K562 (cell line): ENCODE measurements around the gene BTBD18. TPM values are rescaled to one million over a fixed set of nuclear protein-coding genes. Genes with fewer than 3 reads are reported as not detected.

Experiments used
- ATAC-seq: fragments of 200-7000 bp; cut with Tn5 transposase; 3 replicates; pipeline ENCODE4 v1.9.1; 2020; ENCODE audit warnings: moderate library complexity
- BruUV-seq: library from RNA; stranded (reverse); fragments of 400-500 nt; replicated peaks from 2 replicates; lab custom pipeline; 2021; lab: Mats Ljungman, UMichigan
- CTCF ChIA-PET: fragments of 300-600 bp; formaldehyde crosslinking; extraction: SDS; loops from one replicate; lab custom pipeline; 2021; ENCODE audit warnings: low intra/inter-chr PET ratio; lab: Yijun Ruan, JAX
- POLR2A ChIA-PET: fragments of 300-600, 350-650 bp; sonication (Branson Sonifier 250); formaldehyde crosslinking; extraction: SDS; loops from one replicate; lab custom pipeline; 2021; ENCODE audit warnings: antibody characterized with exemption, inconsistent platforms; lab: Yijun Ruan, JAX
- DNase-seq, 4 experiments: peaks; one replicate each; pipeline versions ENCODE4 v3.0.0 to v3.0.0-alpha.2; 2011 to 2018; ENCODE audit warnings: low spot score in 3 of 4, mixed read lengths in 3 of 4; ENCODE audit errors: extremely low read depth in 1 of 4
- FAIRE-seq: peaks from 2 replicates; lab custom pipeline; 2011; peaks lifted over from hg19 to GRCh38; lab: Jason Lieb, UNC
- H2AFZ ChIP-seq: 2 replicates; pipeline ENCODE4 v1.6.0; 2011; ENCODE audit warnings: low read depth, low read length, control low read depth, inconsistent platforms
- H3K27ac ChIP-seq: fragments of 200-600 bp; 3 replicates; pipeline ENCODE4 v1.8.0; 2011; ENCODE audit warnings: low read depth, mild to moderate bottlenecking, control low read depth, inconsistent platforms, low read length, moderate library complexity, mixed read lengths; ENCODE audit errors: extremely low read depth
- H3K27me3 ChIP-seq, 2 experiments: fragments of 300-600 bp in 1 of 2; 2 replicates in 1 of 2; 3 replicates in 1 of 2; pipeline versions ENCODE4 v1.6.0 to v1.8.0; 2011; ENCODE audit warnings: inconsistent platforms in 2 of 2, low read length in 2 of 2, mild to moderate bottlenecking in 1 of 2, mixed read lengths in 1 of 2, moderate library complexity in 1 of 2; ENCODE audit not compliant: control insufficient read depth in 2 of 2, insufficient read depth in 2 of 2
- H3K36me3 ChIP-seq: fragments of 300-600 bp; 3 replicates; pipeline ENCODE4 v1.8.0; 2011; ENCODE audit warnings: mild to moderate bottlenecking, low read length, inconsistent platforms; ENCODE audit not compliant: control insufficient read depth, insufficient read depth
- H3K4me1 ChIP-seq, 2 experiments: fragments of 200-600 bp in 1 of 2; replicated peaks in 1 of 2; 2 replicates in 1 of 2; 3 replicates in 1 of 2; pipeline versions ENCODE4 v1.5.1 to v1.8.0; 2011; ENCODE audit warnings: inconsistent platforms in 2 of 2, low read length in 2 of 2, mild to moderate bottlenecking in 1 of 2, mixed read lengths in 1 of 2, moderate library complexity in 1 of 2; ENCODE audit not compliant: control insufficient read depth in 2 of 2, insufficient read depth in 2 of 2
- H3K4me2 ChIP-seq: 2 replicates; pipeline ENCODE4 v1.6.1; 2011; ENCODE audit warnings: low read length, control low read depth, inconsistent platforms, mixed read lengths; ENCODE audit not compliant: insufficient read depth
- H3K4me3 ChIP-seq: fragments of 200-600 bp; sonication (generic), shearing (Covaris generic); 2 replicates; pipeline ENCODE4 v1.5.1; 2016; ENCODE audit warnings: control low read depth, inconsistent platforms
- H3K79me2 ChIP-seq: fragments of 200-600 bp; 3 replicates; pipeline ENCODE4 v1.8.0; 2011; ENCODE audit warnings: low read length, inconsistent platforms; ENCODE audit not compliant: control insufficient read depth, insufficient read depth
- H3K9ac ChIP-seq, 2 experiments: 2 replicates each; pipeline versions ENCODE4 v1.6.0 to v1.6.1; 2011; ENCODE audit warnings: low read depth in 2 of 2, low read length in 2 of 2, control low read depth in 1 of 2, inconsistent platforms in 1 of 2, mild to moderate bottlenecking in 1 of 2, mixed read lengths in 1 of 2; ENCODE audit not compliant: insufficient read depth in 1 of 2
- H3K9me1 ChIP-seq: one replicate; pipeline ENCODE4 v1.6.0; 2011; ENCODE audit warnings: inconsistent platforms, mild to moderate bottlenecking, low read length, moderate library complexity; ENCODE audit not compliant: control insufficient read depth, insufficient read depth
- H3K9me3 ChIP-seq: replicated peaks from 2 replicates; pipeline ENCODE4 v1.5.1; 2011; ENCODE audit warnings: low read depth, low read length, inconsistent platforms; ENCODE audit not compliant: control insufficient read depth, insufficient read depth
- H4K20me1 ChIP-seq: replicated peaks from 2 replicates; pipeline ENCODE4 v1.6.1; 2011; ENCODE audit warnings: low read length, inconsistent platforms, mixed read lengths; ENCODE audit not compliant: control insufficient read depth, insufficient read depth
- CBX2 ChIP-seq: fragments of 200-600 bp; sonication (generic); IDR thresholded peaks from one replicate; pipeline ENCODE4 v1.6.1; 2012; ENCODE audit warnings: mild to moderate bottlenecking, low read length, inconsistent platforms; ENCODE audit not compliant: insufficient read depth, poor library complexity, severe bottlenecking
- GATAD2A ChIP-seq: fragments of 450-650 bp; IDR thresholded peaks from 2 replicates; pipeline ENCODE4 v1.6.1; 2017
- HMGXB4 ChIP-seq: sonication (generic); formaldehyde crosslinking; IDR thresholded peaks from 2 replicates; pipeline ENCODE4 v1.8.1; 2023; ENCODE audit warnings: mild to moderate bottlenecking, missing genetic modification reagents
- KDM1A ChIP-seq, 2 experiments: fragments of 450-650 bp; IDR thresholded peaks; 2 replicates each; pipeline ENCODE4 v1.6.1; 2016; ENCODE audit warnings: mild to moderate bottlenecking in 2 of 2
- KLF1 ChIP-seq: fragments of 450-650 bp; IDR thresholded peaks from 2 replicates; pipeline ENCODE4 v1.6.1; 2016; ENCODE audit warnings: missing genetic modification characterization, missing compliant biosample characterization
- MCM2 ChIP-seq: fragments of 450-650 bp; IDR thresholded peaks from 2 replicates; pipeline ENCODE4 v1.6.1; 2017; ENCODE audit warnings: low read depth, mild to moderate bottlenecking
- NFE2L1 ChIP-seq: fragments of 450-650 bp; IDR thresholded peaks from 2 replicates; pipeline ENCODE4 v1.6.1; 2016; ENCODE audit warnings: missing genetic modification characterization, low read depth, mild to moderate bottlenecking, missing compliant biosample characterization, moderate library complexity, borderline replicate concordance
- STAT5B ChIP-seq: fragments of 250-450 bp; sonication (Bioruptor Pico); IDR thresholded peaks from 2 replicates; pipeline ENCODE4 v1.8.0; 2021; ENCODE audit warnings: mild to moderate bottlenecking, inconsistent platforms
- THRA ChIP-seq: fragments of 450-650 bp; IDR thresholded peaks from 2 replicates; pipeline ENCODE4 v1.6.1; 2017; ENCODE audit warnings: mild to moderate bottlenecking, moderate library complexity
- ZNF24 ChIP-seq: fragments of 450-650 bp; IDR thresholded peaks from 2 replicates; pipeline ENCODE4 v1.6.1; 2016
- ZNF445 ChIP-seq: fragments of 250-450 bp; sonication (Bioruptor Pico); IDR thresholded peaks from 2 replicates; pipeline ENCODE4 v1.4.0; 2020; ENCODE audit warnings: low read depth, mild to moderate bottlenecking, moderate library complexity
- ZNF830 ChIP-seq: fragments of 250-450 bp; sonication (Bioruptor Pico); IDR thresholded peaks from 2 replicates; pipeline ENCODE4 v1.5.0; 2021; ENCODE audit warnings: mild to moderate bottlenecking
- WGBS: fragments of 100-300 bp; shearing (Covaris generic); methylation state at CpG from one replicate; pipeline ENCODE4 v1.1.6; 2016; ENCODE audit warnings: low coverage, mixed read lengths; ENCODE audit not compliant: insufficient coverage; ENCODE audit errors: missing lambda C conversion rate; 5-methylcytosine and 5-hydroxymethylcytosine counted together
- in situ Hi-C: fragments of 300-500 bp; cut with MboI; formaldehyde crosslinking; loops from 4 replicates; pipeline ENCODE4 v1.15.0; 2018; ENCODE audit warnings: inconsistent platforms, mixed read lengths
- intact Hi-C: fragments of 100-400 bp; cut with micrococcal nuclease; formaldehyde crosslinking; loops from 2 replicates; pipeline ENCODE4 v1.14.2; 2022
- polyA plus RNA-seq, 8 experiments: library from polyadenylated mRNA; depleted of rRNA in 4 of 8; stranded (reverse) in 5 of 8; unstranded in 3 of 8; fragments of >200 nt; fragmentation: Nextera tagmentation in 2 of 8; fragmentation: Illumina TruSeq in 1 of 8; extraction: Ambion mirVana in 2 of 8; extraction: Trizol in 1 of 8; gene quantifications; 2 replicates each; pipeline versions ENCODE4 v1.2.1 to v1.2.3, GENCODE V29; 2011 to 2014; ENCODE audit warnings: inconsistent platforms in 1 of 8, missing spikeins in 1 of 8
- total RNA-seq, 7 experiments: library from RNA; depleted of rRNA in 6 of 7; stranded (reverse); fragments of >200 nt in 6 of 7; fragmentation: Illumina TruSeq in 2 of 7; extraction: Trizol in 2 of 7; gene quantifications; 2 replicates each; pipeline versions ENCODE4 v1.2.1 to v1.2.3, GENCODE V29; 2011 to 2021; ENCODE audit warnings: low replicate concordance in 1 of 7
- TF ChIP-seq, protein P1 (sequence below): sonication (generic); formaldehyde crosslinking; IDR thresholded peaks from 2 replicates; pipeline ENCODE4 v1.8.0; 2022; ENCODE audit warnings: mild to moderate bottlenecking, missing genetic modification reagents
- TF ChIP-seq, protein P2 (sequence below): fragments of 250-450 bp; sonication (Bioruptor Pico); IDR thresholded peaks from 2 replicates; pipeline ENCODE4 v1.8.0; 2022; ENCODE audit warnings: moderate library complexity, mild to moderate bottlenecking, inconsistent platforms
- TF ChIP-seq, protein P3 (sequence below), 2 experiments: IDR thresholded peaks in 1 of 2; conservative IDR thresholded peaks in 1 of 2; 2 replicates each; pipeline ENCODE4 v1.6.1; 2016; ENCODE audit warnings: low read depth in 2 of 2, mild to moderate bottlenecking in 1 of 2, missing compliant biosample characterization in 1 of 2, missing genetic modification characterization in 1 of 2, moderate library complexity in 1 of 2

Gene BTBD18
- total and polyA plus RNA-seq, 9 of the 15 experiments (the other 6 are each of a cell fraction or from before 2014, with no cell fraction given): 0.06 TPM; not detected in 8

- no peaks in the 10 kb centered on the region for H3K9me1 ChIP-seq
- DNase-seq (no peak), ATAC-seq (peak; percentile 33; the same call in 2 of the 3 replicates), FAIRE-seq (no peak)
- ChIA-PET POLR2A (interaction anchor here (0.7 to 8.4 kb wide), 4 partner anchors 8 to 104 kb away, joined by 3 to 53 read pairs (median 6); partner anchors contain the start of genes MED19, SELENOH and TMX2), CTCF (no interaction called here)
- H3K27me3 ChIP-seq: no peaks in the 10 kb centered on the region
- H2AFZ ChIP-seq: no peak overlapping the region
- H3K27ac ChIP-seq: peak overlapping the region; percentile 1; the same call in 1 of the 3 replicates
- H3K9ac ChIP-seq: peak overlapping the region in 1 of 2 experiments; percentile 6; a peak in 1 of 4 replicates
- TF ChIP-seq KLF1 (no peak), ZNF445 (CRISPR knock-in tag) (no peak), STAT5B (no peak), NFE2L1 (tag) (no peak), MCM2 (no peak), KDM1A (IDR thresholded peaks at IDR 0.05) (no peak), HMGXB4 (CRISPR knock-in tag) (no peak), THRA (no peak), ZNF24 (no peak), CBX2 (no peak), GATAD2A (no peak), ZNF830 (CRISPR knock-in tag) (no peak)
- TF ChIP-seq, protein P1, sequence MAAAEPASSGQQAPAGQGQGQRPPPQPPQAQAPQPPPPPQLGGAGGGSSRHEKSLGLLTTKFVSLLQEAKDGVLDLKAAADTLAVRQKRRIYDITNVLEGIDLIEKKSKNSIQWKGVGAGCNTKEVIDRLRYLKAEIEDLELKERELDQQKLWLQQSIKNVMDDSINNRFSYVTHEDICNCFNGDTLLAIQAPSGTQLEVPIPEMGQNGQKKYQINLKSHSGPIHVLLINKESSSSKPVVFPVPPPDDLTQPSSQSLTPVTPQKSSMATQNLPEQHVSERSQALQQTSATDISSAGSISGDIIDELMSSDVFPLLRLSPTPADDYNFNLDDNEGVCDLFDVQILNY (CRISPR knock-in tag): no peak
- TF ChIP-seq, protein P2, sequence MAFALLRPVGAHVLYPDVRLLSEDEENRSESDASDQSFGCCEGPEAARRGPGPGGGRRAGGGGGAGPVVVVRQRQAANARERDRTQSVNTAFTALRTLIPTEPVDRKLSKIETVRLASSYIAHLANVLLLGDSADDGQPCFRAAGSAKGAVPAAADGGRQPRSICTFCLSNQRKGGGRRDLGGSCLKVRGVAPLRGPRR (CRISPR knock-in tag): no peak
- TF ChIP-seq, protein P3, sequence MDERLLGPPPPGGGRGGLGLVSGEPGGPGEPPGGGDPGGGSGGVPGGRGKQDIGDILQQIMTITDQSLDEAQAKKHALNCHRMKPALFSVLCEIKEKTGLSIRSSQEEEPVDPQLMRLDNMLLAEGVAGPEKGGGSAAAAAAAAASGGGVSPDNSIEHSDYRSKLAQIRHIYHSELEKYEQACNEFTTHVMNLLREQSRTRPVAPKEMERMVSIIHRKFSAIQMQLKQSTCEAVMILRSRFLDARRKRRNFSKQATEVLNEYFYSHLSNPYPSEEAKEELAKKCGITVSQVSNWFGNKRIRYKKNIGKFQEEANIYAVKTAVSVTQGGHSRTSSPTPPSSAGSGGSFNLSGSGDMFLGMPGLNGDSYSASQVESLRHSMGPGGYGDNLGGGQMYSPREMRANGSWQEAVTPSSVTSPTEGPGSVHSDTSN (CRISPR knock-in tag; IDR thresholded peaks at IDR 0.05; ENCODE audit: low read depth): no peak
- TF ChIP-seq, protein P3 (tag; conservative IDR thresholded peaks at IDR 0.05; ENCODE audit: low read depth): no peak
- peaks cover 0 to 4% of the 10 kb centered on the region in 2 experiments; a peak in 4 of 5 replicates for H3K4me1 ChIP-seq
- peaks cover 93% of the 10 kb centered on the region for H3K79me2 ChIP-seq
- intact Hi-C loops (no loop called here), in situ Hi-C loops (no loop called here)
- BruUV-seq: no TSS peak
- WGBS: 62% methylated on average over 7 of the region's 7 CpGs
- H3K36me3 ChIP-seq: peaks cover 60% of the 10 kb centered on the region; the same call in 2 of the 3 replicates
- no peak overlapping the region for H3K4me3 ChIP-seq
- H3K4me2 ChIP-seq: no peak overlapping the region
- no peaks in the 10 kb centered on the region for H3K9me3 ChIP-seq
- no peaks in the 10 kb centered on the region for H4K20me1 ChIP-seq
Measured at GRCh38 chr11:57728829-57729228, 22.8 kb downstream of the BTBD18 start.
